Fibroblast of lung (primary cell): Measurements from ENCODE around the gene ACTR8. TPM values are rescaled to one million over a fixed set of nuclear protein-coding genes. Genes with fewer than 3 reads are reported as not detected.

Experiments
- DNase-seq, 2 donors: peaks; one replicate each; pipeline versions ENCODE4 v3.0.0 to v3.0.0-alpha.2; 2010; ENCODE audit warnings: low read depth in 2 of 2
- H2AFZ ChIP-seq: 2 replicates; pipeline ENCODE4 v1.5.1; 2012; ENCODE audit warnings: low read length, control low read depth, inconsistent platforms
- H3K27ac ChIP-seq: 2 replicates; pipeline ENCODE4 v1.5.1; 2011; ENCODE audit warnings: low read length, control low read depth; ENCODE audit not compliant: insufficient read depth
- H3K27me3 ChIP-seq: 2 replicates; pipeline ENCODE4 v1.5.1; 2011; ENCODE audit warnings: mild to moderate bottlenecking, low read length; ENCODE audit not compliant: control insufficient read depth, insufficient read depth
- H3K36me3 ChIP-seq: 2 replicates; pipeline ENCODE4 v1.5.1; 2011; ENCODE audit warnings: low read length; ENCODE audit not compliant: control insufficient read depth, insufficient read depth
- H3K4me1 ChIP-seq: 2 replicates; pipeline ENCODE4 v1.5.1; 2011; ENCODE audit warnings: low read length; ENCODE audit not compliant: control insufficient read depth, insufficient read depth; ENCODE audit errors: extremely low read depth
- H3K4me2 ChIP-seq: 2 replicates; pipeline ENCODE4 v1.5.1; 2011; ENCODE audit warnings: low read length, control low read depth; ENCODE audit not compliant: insufficient read depth; ENCODE audit errors: extremely low read depth
- H3K4me3 ChIP-seq, 4 experiments: fragments of 200-600 bp in 1 of 4; sonication (generic) in 1 of 4; replicated peaks in 1 of 4; 2 replicates each; pipeline ENCODE4 v1.5.1; 2011 to 2016; ENCODE audit warnings: low read length in 4 of 4, low read depth in 3 of 4, mild to moderate bottlenecking in 3 of 4, control low read depth in 2 of 4, inconsistent platforms in 1 of 4, mixed read lengths in 1 of 4; ENCODE audit not compliant: insufficient read depth in 1 of 4; ENCODE audit errors: control extremely low read depth in 1 of 4
- H3K79me2 ChIP-seq: 2 replicates; pipeline ENCODE4 v1.5.1; 2012; ENCODE audit warnings: mild to moderate bottlenecking, low read length, inconsistent platforms; ENCODE audit not compliant: control insufficient read depth, insufficient read depth
- H3K9ac ChIP-seq: 2 replicates; pipeline ENCODE4 v1.5.1; 2011; ENCODE audit warnings: mild to moderate bottlenecking, low read length, control low read depth; ENCODE audit not compliant: insufficient read depth
- H3K9me3 ChIP-seq: 2 replicates; pipeline ENCODE4 v1.5.1; 2012; ENCODE audit warnings: low read depth, low read length; ENCODE audit not compliant: control insufficient read depth, insufficient read depth
- H4K20me1 ChIP-seq: 2 replicates; pipeline ENCODE4 v1.5.1; 2011; ENCODE audit warnings: low read length; ENCODE audit not compliant: control insufficient read depth, insufficient read depth; ENCODE audit errors: extremely low read depth
- CTCF ChIP-seq, 2 donors: IDR thresholded peaks in 1 of 2; conservative IDR thresholded peaks in 1 of 2; 1 replicate in 1 of 2; 2 replicates in 1 of 2; pipeline ENCODE4 v1.5.1; 2011 to 2012; ENCODE audit warnings: low read length in 2 of 2, control low read depth in 1 of 2, inconsistent platforms in 1 of 2, low read depth in 1 of 2, mild to moderate bottlenecking in 1 of 2
- EZH2 ChIP-seq: IDR thresholded peaks from 2 replicates; pipeline ENCODE4 v1.5.1; 2012; ENCODE audit warnings: low read length, control low read depth, mild to moderate bottlenecking; ENCODE audit errors: missing control alignments
- polyA plus RNA-seq, 2 donors: library from polyadenylated mRNA; depleted of rRNA in 1 of 2; stranded (reverse) in 1 of 2; unstranded in 1 of 2; fragments of >200 nt; gene quantifications; 2 replicates each; pipeline ENCODE4 v1.2.1, GENCODE V29; 2011 to 2012; ENCODE audit warnings: missing spikeins in 1 of 2
- total RNA-seq: library from RNA; depleted of rRNA; stranded (reverse); fragments of >200 nt; gene quantifications from 2 replicates; pipeline ENCODE4 v1.2.1, GENCODE V29; 2014

Gene ACTR8
- total and polyA plus RNA-seq, 2 donors (not counting 1 experiment from before 2014, with no cell fraction given), result 35.0 to 38.8 TPM

GRCh38 chr3:53892286-53892637 lies 10.3 kb upstream of the ACTR8 start:
- H3K27me3 ChIP-seq, result no peaks in the 10 kb centered on the region
- no peaks in the 10 kb centered on the region for H4K20me1 ChIP-seq
- peak overlapping the region; percentile 93 for H3K4me2 ChIP-seq
- H3K4me3 ChIP-seq, result peak overlapping the region; percentile 34 to 90 (median 84)
- peaks cover 24% of the 10 kb centered on the region for H3K79me2 ChIP-seq
- peaks cover 2% of the 10 kb centered on the region for H3K36me3 ChIP-seq
- peak overlapping the region; percentile 98 for H3K27ac ChIP-seq
- TF ChIP-seq EZH2 (no peak), CTCF (conservative IDR thresholded peaks at IDR 0.05 in 1 of 2, IDR thresholded peaks at IDR 0.05 in 1 of 2; ENCODE audit: low read depth in 1 of 2, low read length in 2 of 2) (no peak)
- no peak for DNase-seq
- peak overlapping the region; percentile 78 for H2AFZ ChIP-seq
- H3K4me1 ChIP-seq, result peaks cover 4% of the 10 kb centered on the region
- no peaks in the 10 kb centered on the region for H3K9me3 ChIP-seq
- H3K9ac ChIP-seq, result peak overlapping the region; percentile 39

- Histone ChIP-seq H3K4me3 (peak within 1 kb of the TSS; percentile 76 to 90 (median 84)), H4K20me1 (no peaks in the 10 kb centered on the region), H3K4me2 (peak within 1 kb of the TSS; percentile 93), H3K4me1 (peaks cover 4% of the 10 kb centered on the region), H3K9ac (peak within 1 kb of the TSS; percentile 97), H3K79me2 (peaks cover 24% of the 10 kb centered on the region), H2AFZ (peak within 1 kb of the TSS; percentile 78), H3K27ac (peak within 1 kb of the TSS; percentile 98), H3K27me3 (no peaks in the 10 kb centered on the region), H3K36me3 (peaks cover 2% of the 10 kb centered on the region), H3K9me3 (no peaks in the 10 kb centered on the region)
- TF ChIP-seq CTCF (conservative IDR thresholded peaks at IDR 0.05 in 1 of 2, IDR thresholded peaks at IDR 0.05 in 1 of 2; ENCODE audit: low read depth in 1 of 2, low read length in 2 of 2) (no peak), EZH2 (no peak)
- peak; percentile 99 for DNase-seq
Observed at GRCh38 chr3:53891497-53892285, 9.7 kb upstream of the ACTR8 start, which contains the start of gene SELENOK. Gene SELENOK, minus strand, starts transcription at chr3:53891859.

GRCh38 chr3:53890726-53891475 lies 8.9 kb upstream of the ACTR8 start:
- Histone ChIP-seq H2AFZ (peak overlapping the region; percentile 28), H3K4me3 (peak overlapping the region; percentile 76 to 90 (median 84)), H4K20me1 (no peaks in the 10 kb centered on the region), H3K9me3 (no peaks in the 10 kb centered on the region), H3K4me2 (peak overlapping the region; percentile 86), H3K4me1 (peaks cover 4% of the 10 kb centered on the region), H3K79me2 (peaks cover 24% of the 10 kb centered on the region), H3K36me3 (peaks cover 2% of the 10 kb centered on the region), H3K9ac (peak overlapping the region; percentile 97), H3K27me3 (no peaks in the 10 kb centered on the region), H3K27ac (peak overlapping the region; percentile 98)
- DNase-seq, result peak in 1 of 2 donors; percentile 61
- TF ChIP-seq EZH2 (no peak), CTCF (conservative IDR thresholded peaks at IDR 0.05 in 1 of 2, IDR thresholded peaks at IDR 0.05 in 1 of 2; ENCODE audit: low read depth in 1 of 2, low read length in 2 of 2) (no peak)
